NCI-H748 (cell line): ENCODE measurements around the gene RIGI.
A peak's percentile ranks its signal among the peaks of the same experiment; 100 is the strongest.
"Not testable (repeated sequence)": the region's sequence is repeated elsewhere in the genome, so short reads cannot be mapped to it uniquely, and the experiment has no call there.

ENCODE experiments used
- DNase-seq: peaks from one replicate; lab custom pipeline; 2025; ENCODE audit not compliant: unreplicated experiment; lab: John Stamatoyannopoulos, UW

RIGI gene

DNA sequence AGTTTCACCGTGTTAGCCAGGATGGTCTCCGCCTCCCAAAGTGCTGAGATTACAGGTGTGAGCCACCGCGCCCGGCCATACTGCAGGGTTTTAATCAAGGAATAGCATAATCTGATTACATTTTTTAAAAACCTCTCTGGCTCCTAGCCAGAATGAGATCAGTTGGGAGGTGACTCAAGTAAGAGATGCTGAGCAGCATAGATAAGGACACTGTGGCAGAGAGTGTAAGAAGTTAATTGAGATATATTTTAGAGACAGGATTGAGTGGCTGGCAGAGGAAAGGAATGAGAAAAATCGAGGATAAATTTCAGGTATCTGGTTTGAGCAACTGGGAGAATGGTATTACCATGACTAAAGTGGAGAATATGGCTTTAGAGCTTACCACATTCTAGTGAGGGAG is 7.3 kb upstream of the RIGI start:
- DNase-seq: no peak

DNA sequence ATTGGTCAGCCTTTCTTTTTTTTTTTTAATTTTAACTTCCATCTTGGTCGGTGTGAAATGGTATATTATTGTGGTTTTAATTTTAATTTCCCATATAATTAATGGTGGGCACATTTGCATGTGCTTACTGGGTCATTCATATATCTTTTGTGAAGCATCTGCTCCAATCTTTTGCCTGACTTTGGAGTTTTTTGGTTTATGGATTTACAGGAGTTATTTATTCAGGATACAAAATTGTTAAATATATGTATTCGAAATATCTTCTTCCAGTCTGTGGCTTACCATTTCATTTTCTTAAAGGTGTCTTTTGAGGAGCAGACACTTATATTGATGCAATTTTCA is 682 bp upstream of the RIGI start:
- no peak for DNase-seq

DNA sequence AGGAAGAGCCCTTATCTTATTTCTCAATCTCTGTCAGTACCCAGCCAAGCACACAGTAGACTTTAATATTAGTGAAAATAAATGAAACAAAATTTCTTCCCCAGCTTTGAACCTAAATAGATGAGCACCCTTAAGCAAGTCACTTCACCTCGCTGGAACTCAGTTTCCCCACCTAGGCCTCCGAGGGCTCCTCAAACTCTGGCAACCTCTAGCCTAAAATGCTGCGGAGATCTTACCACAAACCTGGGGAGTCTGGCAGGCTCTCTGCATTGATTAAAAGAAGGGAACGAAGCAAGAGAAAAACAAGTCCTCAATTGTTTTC is 326 bp downstream of the RIGI start:
- no peak for DNase-seq

DNA sequence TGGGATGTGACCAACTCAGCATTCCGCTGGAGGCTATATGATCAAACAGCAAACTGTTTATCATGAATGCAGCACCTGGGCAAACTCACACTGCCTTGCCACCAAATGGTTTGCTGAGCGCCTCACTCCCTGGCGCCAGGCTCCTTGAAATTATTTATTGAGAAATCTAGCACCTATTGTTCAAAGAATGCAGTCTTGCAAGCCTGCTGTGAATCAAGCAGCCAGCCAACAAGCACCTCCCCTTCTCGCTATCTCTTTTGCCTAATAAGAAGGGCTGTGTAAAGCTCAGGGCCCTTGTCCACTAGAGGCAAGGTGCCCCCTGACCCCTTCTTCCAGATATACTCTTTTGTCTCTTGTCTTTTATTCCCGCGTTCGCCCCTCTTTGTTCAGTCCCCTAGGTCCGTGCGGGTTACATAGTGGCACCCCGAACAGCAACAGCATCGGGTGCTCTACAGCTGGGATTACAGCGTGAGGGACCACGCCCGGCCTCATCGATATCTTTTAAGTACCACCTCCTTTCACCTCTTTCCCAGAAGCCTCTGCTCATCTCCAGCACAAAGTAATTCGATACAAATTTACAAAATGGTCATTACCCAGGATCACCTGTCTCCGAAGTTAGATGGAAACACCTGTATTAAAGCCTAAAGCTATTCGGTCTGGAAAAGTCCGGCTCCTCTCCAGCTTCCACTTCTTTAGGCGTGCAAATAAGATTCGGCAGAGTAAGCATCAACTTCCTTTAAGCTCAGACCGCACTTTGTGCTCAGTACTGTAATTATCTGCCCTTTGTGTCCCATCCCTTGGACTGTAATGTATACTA is 896 bp downstream of the RIGI start:
- peak; percentile 86 for DNase-seq

DNA sequence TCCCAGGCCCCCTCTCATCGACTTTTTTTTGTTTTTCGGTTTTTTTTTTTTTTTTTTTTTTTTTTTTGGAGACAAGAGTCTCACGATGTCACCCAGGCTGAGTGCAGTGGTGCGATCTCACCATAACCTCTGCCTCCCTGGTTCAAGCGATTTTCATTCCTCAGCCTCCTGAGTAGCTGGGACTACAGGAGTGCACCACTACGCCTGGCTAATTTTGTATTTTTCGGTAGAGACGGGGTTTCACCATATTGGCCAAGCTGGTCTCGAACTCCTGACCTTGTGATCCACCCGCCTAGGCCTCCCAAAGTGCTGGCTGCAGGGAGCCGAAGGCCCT is 1.5 kb downstream of the RIGI start:
- not testable (repeated sequence) for DNase-seq

DNA sequence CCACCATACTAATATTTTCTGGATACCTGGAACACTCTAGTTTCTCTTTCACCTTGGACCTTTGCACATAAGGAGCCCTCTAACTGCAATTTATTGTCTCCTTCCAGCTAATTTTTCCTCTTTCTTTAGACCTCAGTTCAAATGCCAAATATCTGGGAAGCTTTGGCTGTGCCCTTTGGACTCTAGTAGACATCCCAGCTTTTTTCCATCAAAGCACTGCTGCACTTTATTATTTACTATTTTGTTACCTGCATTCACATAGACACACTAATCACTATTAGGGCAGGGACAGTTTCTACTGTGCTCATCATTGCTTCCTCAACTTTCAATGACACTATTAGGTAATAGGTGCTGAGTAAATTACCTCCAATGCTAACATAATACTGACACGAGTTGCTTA is 2.1 kb downstream of the RIGI start:
- DNase-seq: no peak

DNA sequence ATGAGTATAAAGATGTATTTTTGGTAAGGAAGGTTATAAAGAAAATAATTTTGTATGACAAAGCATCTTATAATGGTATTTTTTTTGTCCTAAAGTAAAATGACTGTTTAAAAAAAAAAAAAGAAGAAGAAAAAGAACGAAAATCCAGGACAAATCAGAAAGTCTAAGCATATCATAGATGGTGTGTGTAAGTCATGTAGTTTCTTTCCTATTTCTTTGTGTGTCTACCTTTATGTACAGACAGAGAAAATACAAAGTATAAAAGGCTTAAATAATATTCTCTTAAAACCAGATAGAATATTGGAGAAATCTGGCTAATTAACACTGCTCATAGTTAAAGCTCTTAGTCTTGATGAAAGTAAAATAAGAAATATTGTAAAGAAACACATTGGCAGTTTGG is 7.7 kb downstream of the RIGI start:
- no peak for DNase-seq

DNA sequence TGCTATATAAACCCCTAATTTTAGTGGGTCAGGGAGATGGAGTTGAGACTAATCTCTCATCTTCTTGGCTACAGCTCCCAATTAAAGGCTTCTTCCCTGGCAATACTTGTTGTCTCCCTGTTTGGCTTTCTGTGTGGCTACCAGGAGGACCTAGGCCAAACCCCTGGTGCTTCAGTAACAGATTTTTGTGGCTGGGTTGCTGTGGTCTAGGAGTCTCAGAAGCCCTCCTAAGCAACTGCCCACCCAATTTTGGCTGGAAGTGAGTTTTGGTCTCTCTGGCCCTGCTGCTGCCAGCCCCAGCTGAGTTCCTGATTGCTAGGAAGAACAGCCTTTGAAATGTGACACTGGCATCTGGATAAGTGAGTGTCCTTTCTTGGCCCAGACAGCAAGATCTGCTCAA is 9.8 kb downstream of the RIGI start:
- no peak for DNase-seq

DNA sequence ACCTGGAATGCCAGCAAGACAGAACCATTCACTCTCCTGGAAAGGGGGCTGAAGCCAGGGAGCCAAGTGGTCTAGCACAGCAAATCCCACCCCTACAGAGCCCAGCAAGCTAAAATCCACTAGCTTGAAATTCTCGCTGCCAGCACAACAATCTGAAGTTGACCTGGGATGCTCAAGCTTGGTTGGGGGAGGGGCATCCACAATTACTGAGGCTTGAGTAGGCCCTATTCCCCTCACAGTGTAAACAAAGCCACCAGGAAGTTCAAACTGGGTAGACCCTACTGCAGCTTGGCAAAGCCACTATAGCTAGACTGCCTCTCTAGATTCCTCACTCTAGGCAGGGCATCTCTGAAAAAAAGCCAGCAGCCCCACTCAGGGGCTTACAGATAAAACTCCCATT is 17.3 kb downstream of the RIGI start:
- DNase-seq: no peak

DNA sequence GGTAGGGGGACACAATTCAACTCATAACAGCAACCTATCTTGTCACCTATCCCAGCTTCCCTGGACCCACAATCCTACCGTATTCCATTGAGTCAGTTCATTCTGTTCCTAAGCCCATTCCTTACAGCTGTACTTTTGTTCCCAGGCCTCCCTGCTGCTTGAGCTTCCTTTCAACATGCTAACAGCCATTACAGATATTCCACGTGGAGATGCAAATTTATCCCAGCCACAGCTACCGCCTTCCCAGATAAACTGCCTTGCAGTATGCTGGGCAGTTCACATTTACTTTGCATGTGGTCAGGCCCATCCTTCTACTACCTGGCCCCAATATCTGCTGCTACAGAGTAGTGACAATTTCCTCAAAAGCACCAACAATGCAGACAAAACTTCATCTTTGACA is 23.0 kb downstream of the RIGI start:
- no peak for DNase-seq

DNA sequence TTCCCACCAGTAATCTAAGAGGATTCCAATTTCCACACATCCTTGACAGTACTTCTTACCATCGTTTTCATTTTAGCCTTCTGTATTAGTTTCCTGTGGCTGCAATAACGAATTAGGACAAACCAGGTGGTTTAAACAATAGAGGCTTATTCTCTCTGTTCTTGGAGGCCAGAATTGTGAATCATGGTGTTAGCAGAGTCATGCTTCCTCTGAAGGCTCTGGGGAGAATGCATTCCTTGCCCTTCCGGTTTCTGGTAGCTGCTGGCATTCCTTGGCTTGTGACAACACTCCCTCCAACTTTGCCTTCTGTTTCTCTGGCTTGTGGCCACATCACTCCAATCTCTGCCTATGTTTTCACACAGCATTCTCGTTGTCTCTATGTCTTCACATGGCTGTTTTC is 23.5 kb downstream of the RIGI start:
- DNase-seq: no peak

DNA sequence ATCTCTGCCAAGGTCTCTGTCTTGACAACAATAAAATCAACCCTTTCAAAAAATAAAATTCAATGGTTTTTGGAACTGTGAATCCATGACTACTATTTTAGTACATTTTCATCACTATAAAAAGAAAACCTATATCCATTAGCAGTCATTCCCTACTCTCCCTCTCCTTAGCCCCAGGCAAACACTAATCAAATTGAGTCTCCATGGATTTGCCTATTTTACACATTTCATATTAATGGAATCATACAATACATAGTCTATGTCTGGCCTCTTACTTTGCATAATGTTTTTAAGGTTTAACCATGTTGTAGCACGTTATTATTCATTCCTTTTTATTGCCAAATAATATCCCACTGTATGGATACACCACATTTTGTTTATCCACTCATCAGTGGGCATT is 24.1 kb downstream of the RIGI start:
- no peak for DNase-seq

DNA sequence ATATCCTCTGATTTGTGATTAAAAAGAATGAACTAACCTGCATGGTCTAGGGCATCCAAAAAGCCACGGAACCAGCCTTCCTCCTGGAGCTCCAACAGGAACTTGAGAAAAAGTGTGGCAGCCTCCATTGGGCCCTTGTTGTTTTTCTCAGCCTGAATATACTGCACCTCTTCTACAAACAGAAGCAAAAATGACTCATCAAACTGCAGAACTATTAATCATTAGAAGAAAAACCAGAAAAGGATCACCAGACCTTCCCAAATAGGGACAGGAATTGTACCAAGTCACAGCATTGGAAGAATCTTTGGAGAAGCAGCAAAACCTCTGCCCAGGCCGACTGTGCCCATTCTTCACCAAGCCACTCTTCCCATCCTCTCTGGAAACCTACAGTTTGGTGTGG is 25.2 kb downstream of the RIGI start:
- no peak for DNase-seq

DNA sequence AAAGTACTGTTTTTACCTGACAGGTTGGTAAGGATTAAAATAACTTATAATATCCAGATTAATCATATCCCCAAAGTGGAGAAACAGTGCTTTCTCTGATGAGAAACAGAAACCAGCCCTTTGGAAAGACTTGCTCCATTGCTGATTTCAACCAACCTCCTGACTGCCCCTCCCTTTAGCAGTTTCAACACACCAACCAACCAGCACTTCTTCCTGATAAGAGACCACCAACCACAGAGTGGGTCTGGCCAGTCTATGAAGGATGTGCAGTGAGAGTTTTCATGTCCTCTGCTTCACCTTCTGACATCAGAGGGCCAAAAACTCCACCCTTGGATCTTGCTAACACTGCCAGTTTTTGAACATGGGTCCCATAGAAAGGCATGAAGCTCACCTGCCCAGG is 28.1 kb downstream of the RIGI start:
- no peak for DNase-seq

DNA sequence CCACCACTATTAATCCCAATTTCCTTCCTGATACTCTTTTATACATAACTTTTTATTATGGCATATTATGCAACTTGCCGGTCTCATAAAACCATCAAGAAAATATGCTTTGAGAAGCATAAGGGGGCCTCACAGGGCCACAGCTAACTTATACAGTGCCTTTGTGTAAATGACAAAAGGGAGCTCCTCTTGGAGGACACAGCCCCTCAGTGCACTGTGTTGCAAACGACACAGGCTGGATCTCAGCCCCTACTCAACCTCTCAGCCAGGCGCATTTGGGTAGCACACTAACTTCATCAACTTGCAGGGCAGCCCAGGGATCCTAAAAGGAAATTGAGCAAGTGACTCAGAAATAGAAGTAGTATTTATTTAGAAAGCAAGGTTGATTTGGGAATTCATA is 35.4 kb downstream of the RIGI start:
- DNase-seq: no peak

DNA sequence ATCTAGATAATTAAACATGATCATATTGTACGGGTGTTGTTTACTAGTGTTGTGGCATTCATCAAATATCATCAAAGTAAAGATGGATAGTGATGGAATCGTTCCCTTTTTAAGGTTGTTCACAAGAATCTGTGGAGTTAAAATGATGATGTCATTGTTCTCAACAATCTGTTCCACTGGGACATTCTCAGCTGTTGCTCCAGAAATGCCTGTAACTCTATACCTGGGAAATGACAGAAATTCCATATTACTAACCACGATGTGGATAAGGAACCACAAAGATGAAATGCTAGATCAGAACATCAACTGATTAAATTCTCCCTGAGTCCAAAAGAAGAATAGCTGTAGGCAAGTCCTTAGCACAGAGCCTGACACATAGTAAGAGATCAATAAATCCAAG is 38.0 kb downstream of the RIGI start:
- DNase-seq: no peak

DNA sequence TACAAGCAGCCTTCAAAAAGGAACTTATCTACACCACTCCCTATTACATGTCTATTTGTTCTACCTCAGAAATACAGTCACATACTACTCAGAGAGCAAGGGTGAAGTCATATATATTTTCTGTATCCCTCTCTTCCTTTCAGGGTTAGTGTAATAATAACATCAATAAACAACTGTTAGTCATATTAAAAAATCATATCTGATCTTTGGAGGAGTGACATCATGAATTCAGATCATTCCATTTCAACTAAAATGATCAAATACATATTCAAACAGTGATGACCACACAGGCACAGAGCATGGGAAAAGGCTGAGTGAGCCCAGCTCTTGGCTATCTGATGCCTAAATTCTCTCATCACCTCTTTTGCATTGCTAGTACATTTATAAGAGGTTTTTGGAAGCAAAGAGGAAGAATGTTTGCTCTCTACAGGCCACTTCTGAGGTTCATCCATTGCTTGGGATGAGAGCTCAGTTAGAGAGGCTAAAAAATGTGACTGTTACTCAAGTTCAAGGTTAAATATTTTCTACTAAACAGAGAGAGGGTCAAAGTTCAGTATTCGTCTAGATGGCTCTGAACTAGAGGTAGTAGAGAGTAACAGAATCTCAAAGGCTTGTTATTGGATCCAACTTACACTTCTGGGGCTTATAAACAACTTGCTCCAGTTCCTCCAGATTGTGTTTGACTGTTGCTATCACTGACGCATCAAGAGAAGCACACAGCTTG is 39.0 kb downstream of the RIGI start:
- DNase-seq: no peak

DNA sequence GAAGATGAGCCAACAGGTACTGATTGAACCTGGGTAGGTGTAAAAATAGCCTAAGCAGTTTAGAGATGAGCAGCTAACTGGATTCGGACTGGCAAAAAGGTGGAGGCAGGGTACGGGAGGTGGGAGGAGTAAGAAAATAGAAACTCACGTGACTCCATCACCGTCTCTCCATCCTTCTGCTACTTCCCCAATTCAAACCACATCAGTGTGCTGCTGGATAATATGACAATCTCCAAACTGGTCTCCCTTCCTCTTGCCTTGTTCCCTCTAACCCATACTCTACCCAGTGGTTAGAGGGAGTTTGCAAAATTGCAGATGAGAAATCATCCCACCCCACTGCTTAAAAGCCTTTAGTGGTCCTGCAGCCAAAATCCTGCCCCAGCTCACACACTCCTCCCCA is 42.7 kb downstream of the RIGI start:
- no peak for DNase-seq
